NCI-H187 (cell line): ENCODE measurements around the gene ITGA1.
"Not testable (repeated sequence)": the region's sequence is repeated elsewhere in the genome, so short reads cannot be mapped to it uniquely, and the experiment has no call there.

ENCODE experiments used
- DNase-seq, 2 experiments: peaks; one replicate each; lab custom pipeline; 2025; lab: John Stamatoyannopoulos, UW

ITGA1 gene

GRCh38 chr5:52956915-52957747 lies 169.4 kb downstream of the ITGA1 start:
- DNase-seq = no peak

- no peak for DNase-seq
Measured at GRCh38 chr5:52961274-52961681, 173.6 kb downstream of the ITGA1 start.

GRCh38 chr5:52963636-52964035 lies 175.9 kb downstream of the ITGA1 start:
- DNase-seq = no peak

GRCh38 chr5:52964138-52964537 lies 176.4 kb downstream of the ITGA1 start:
- DNase-seq = no peak

- DNase-seq = not testable (repeated sequence)
Measured at GRCh38 chr5:52976157-52976556, 188.4 kb downstream of the ITGA1 start.

- DNase-seq = no peak
Measured at GRCh38 chr5:52977264-52977897, 189.7 kb downstream of the ITGA1 start.

- DNase-seq = no peak
Measured at GRCh38 chr5:52981507-52981906, 193.8 kb downstream of the ITGA1 start.

GRCh38 chr5:52983731-52984636 lies 196.3 kb downstream of the ITGA1 start:
- no peak for DNase-seq

GRCh38 chr5:52985306-52985705 lies 197.6 kb downstream of the ITGA1 start:
- DNase-seq = no peak

- DNase-seq = no peak
Measured at GRCh38 chr5:52987711-52988331, 200.1 kb downstream of the ITGA1 start.

GRCh38 chr5:52988335-52989024 lies 200.8 kb downstream of the ITGA1 start:
- no peak for DNase-seq

GRCh38 chr5:52989025-52989780 lies 201.5 kb downstream of the ITGA1 start, which contains the start of gene ITGA2:
TSS of gene ITGA2 (plus strand) at chr5:52989352. CDS start at chr5:52989469, 117 bp downstream.
- no peak for DNase-seq

GRCh38 chr5:52989781-52990527 lies 202.2 kb downstream of the ITGA1 start:
- no peak for DNase-seq

- DNase-seq = no peak
Measured at GRCh38 chr5:52990528-52990925, 202.8 kb downstream of the ITGA1 start.

GRCh38 chr5:52993367-52993766 lies 205.7 kb downstream of the ITGA1 start:
- DNase-seq = no peak

- no peak for DNase-seq
Measured at GRCh38 chr5:52994266-52994665, 206.6 kb downstream of the ITGA1 start.

- no peak for DNase-seq
Measured at GRCh38 chr5:52995095-52995494, 207.4 kb downstream of the ITGA1 start.

- DNase-seq = no peak
Measured at GRCh38 chr5:52995914-52996313, 208.2 kb downstream of the ITGA1 start.

GRCh38 chr5:52996979-52997378 lies 209.3 kb downstream of the ITGA1 start:
- no peak for DNase-seq

- no peak for DNase-seq
Measured at GRCh38 chr5:52997424-52997823, 209.7 kb downstream of the ITGA1 start.
